Measurements from ENCODE around the gene LLGL2.

Gene LLGL2

GRCh38 chr17:75506888-75507287, 18.6 kb upstream of the LLGL2 start:
- no peak for DNase-seq (ENCODE audit: low read depth)
- in situ Hi-C loops (cut with HindIII; ENCODE audit: low sequenced_read_pairs): no loop called here
- TF ChIP-seq, protein P1, sequence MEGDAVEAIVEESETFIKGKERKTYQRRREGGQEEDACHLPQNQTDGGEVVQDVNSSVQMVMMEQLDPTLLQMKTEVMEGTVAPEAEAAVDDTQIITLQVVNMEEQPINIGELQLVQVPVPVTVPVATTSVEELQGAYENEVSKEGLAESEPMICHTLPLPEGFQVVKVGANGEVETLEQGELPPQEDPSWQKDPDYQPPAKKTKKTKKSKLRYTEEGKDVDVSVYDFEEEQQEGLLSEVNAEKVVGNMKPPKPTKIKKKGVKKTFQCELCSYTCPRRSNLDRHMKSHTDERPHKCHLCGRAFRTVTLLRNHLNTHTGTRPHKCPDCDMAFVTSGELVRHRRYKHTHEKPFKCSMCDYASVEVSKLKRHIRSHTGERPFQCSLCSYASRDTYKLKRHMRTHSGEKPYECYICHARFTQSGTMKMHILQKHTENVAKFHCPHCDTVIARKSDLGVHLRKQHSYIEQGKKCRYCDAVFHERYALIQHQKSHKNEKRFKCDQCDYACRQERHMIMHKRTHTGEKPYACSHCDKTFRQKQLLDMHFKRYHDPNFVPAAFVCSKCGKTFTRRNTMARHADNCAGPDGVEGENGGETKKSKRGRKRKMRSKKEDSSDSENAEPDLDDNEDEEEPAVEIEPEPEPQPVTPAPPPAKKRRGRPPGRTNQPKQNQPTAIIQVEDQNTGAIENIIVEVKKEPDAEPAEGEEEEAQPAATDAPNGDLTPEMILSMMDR (IDR thresholded peaks at IDR 0.05; ENCODE audit: low read depth, low read length, missing control alignments): no peak
- H3K4me3 ChIP-seq (ENCODE audit: low read depth, low read length): no peak overlapping the region

- no peak for DNase-seq (ENCODE audit: low read depth)
- H3K4me3 ChIP-seq (ENCODE audit: low read depth, low read length): no peak overlapping the region
- TF ChIP-seq, protein P1 (IDR thresholded peaks at IDR 0.05; ENCODE audit: low read depth, low read length, missing control alignments): no peak
- in situ Hi-C loops (cut with HindIII; ENCODE audit: low sequenced_read_pairs): no loop called here
Observed at GRCh38 chr17:75507733-75508719, 17.5 kb upstream of the LLGL2 start.

- TF ChIP-seq, protein P1 (IDR thresholded peaks at IDR 0.05; ENCODE audit: low read depth, low read length, missing control alignments): no peak
- no peak for DNase-seq (ENCODE audit: low read depth)
- in situ Hi-C loops (cut with HindIII; ENCODE audit: low sequenced_read_pairs): no loop called here
Observed at GRCh38 chr17:75508931-75509361, 16.6 kb upstream of the LLGL2 start.

DNA sequence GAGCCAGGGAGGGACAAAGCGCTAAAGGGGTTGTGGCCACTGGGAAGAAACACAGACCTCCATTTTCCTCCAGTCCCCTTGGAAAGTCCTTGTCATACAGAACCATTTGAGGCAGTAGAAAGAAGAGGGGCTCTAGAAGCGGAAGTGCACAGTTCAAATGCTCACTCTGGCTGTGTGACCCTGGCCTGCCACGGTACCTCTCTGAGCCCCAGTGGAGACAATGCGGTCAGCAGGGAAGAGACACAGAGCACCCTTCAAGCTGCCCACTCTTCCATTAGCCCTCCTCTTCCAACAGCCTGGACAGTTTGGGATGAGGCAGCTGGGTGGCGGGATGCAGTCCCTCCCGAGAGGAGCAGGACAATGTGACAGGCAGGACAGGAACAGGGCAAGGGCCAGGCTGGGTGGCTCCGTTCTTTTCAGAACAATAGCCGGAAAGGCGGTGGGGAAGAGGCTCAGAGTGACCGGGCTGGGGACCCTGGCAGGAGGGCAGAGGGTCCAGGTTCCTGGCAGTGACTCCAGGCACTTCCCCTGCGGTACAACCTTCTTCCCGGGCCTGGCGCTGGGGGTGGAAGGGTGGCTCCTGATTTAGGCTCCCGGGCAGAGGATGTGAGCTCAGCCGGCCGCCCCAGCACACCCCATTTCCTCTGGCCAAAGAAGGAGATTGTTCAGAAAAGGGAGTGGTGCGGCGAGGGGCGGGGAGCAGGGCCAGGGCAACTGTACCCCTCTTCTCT, 15.8 kb upstream of the LLGL2 start:
- H3K4me3 ChIP-seq (ENCODE audit: low read depth, low read length): no peak overlapping the region
- TF ChIP-seq, protein P1 (IDR thresholded peaks at IDR 0.05; ENCODE audit: low read depth, low read length, missing control alignments): no peak
- in situ Hi-C loops (cut with HindIII; ENCODE audit: low sequenced_read_pairs): no loop called here
- DNase-seq (ENCODE audit: low read depth): no peak

More at GRCh38 chr17:75508931-75509361, 16.6 kb upstream of the LLGL2 start:
- H3K4me3 ChIP-seq (ENCODE audit: low read depth, low read length): no peak overlapping the region

DNA sequence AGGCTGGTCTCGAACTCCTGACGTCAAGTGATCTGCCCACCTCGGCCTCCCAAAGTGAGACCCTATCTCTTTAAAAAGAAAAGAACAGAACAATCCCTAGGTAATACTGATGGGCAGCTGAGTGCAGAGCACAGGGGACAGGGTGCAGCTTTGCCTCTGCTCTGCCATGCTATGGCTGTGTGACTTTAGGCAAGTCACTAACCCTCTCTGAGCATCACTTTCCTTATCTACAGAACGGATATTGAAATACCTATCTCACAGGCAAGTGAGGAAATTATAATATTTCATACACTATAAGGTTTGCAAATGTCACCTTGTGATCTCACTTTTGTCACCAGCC, 14.3 kb upstream of the LLGL2 start:
- TF ChIP-seq, protein P1 (IDR thresholded peaks at IDR 0.05; ENCODE audit: low read depth, low read length, missing control alignments): no peak
- DNase-seq (ENCODE audit: low read depth): no peak
- in situ Hi-C loops (cut with HindIII; ENCODE audit: low sequenced_read_pairs): no loop called here
- no peak overlapping the region for H3K4me3 ChIP-seq (ENCODE audit: low read depth, low read length)
